ENCODE results near the gene ZBTB46.

The ZBTB46 gene

GRCh38 chr20:63860325-63861051, 29.4 kb upstream of the ZBTB46 start:
- Histone ChIP-seq H3K4me3 (ENCODE audit: low read depth in 1 of 2, low read length in 2 of 2) (no peak overlapping the region), H3K9ac (ENCODE audit: low read depth, low read length) (no peak overlapping the region), H3K27ac (ENCODE audit: low read length) (no peak overlapping the region), H3K36me3 (ENCODE audit: insufficient read depth, low read length) (peaks cover 24% of the 10 kb centered on the region), H3K9me3 (ENCODE audit: insufficient read depth, low read length, severe bottlenecking) (no peaks in the 10 kb centered on the region), H3K79me2 (ENCODE audit: insufficient read depth, low read length) (peaks cover 20% of the 10 kb centered on the region), H4K20me1 (ENCODE audit: insufficient read depth, low read length) (peaks cover 15% of the 10 kb centered on the region), H3K4me2 (ENCODE audit: insufficient read depth, low read length) (no peak overlapping the region), H2AFZ (ENCODE audit: low read depth, low read length) (no peak overlapping the region), H3K27me3 (ENCODE audit: insufficient read depth, low read length, poor library complexity) (no peaks in the 10 kb centered on the region), H3K4me1 (ENCODE audit: insufficient read depth, low read length) (peaks cover 28% of the 10 kb centered on the region)
- no peak for TF ChIP-seq CTCF (IDR thresholded peaks at IDR 0.05; ENCODE audit: borderline replicate concordance, extremely low read depth, low read length, poor library complexity, severe bottlenecking)
- ATAC-seq (ENCODE audit: insufficient read depth, low read depth) (no peak), DNase-seq (no peak)

GRCh38 chr20:63859166-63859699, 28.2 kb upstream of the ZBTB46 start:
- TF ChIP-seq CTCF (IDR thresholded peaks at IDR 0.05; ENCODE audit: borderline replicate concordance, extremely low read depth, low read length, poor library complexity, severe bottlenecking) (no peak), EZH2 (IDR thresholded peaks at IDR 0.05; ENCODE audit: borderline replicate concordance, low read depth, low read length, severe bottlenecking) (no peak)
- DNase-seq, result no peak
- peaks cover 14% of the 10 kb centered on the region for H4K20me1 ChIP-seq (ENCODE audit: insufficient read depth, low read length)
- peaks cover 25% of the 10 kb centered on the region for H3K4me1 ChIP-seq (ENCODE audit: insufficient read depth, low read length)
- H3K9me3 ChIP-seq (ENCODE audit: insufficient read depth, low read length, severe bottlenecking), result no peaks in the 10 kb centered on the region
- H3K36me3 ChIP-seq (ENCODE audit: insufficient read depth, low read length), result peaks cover 21% of the 10 kb centered on the region
- no peak overlapping the region for H3K4me2 ChIP-seq (ENCODE audit: insufficient read depth, low read length)
- H3K79me2 ChIP-seq (ENCODE audit: insufficient read depth, low read length), result peaks cover 10% of the 10 kb centered on the region
- H3K27me3 ChIP-seq (ENCODE audit: insufficient read depth, low read length, poor library complexity), result no peaks in the 10 kb centered on the region
- H3K9ac ChIP-seq (ENCODE audit: low read depth, low read length), result 0 out of 2 replicates have a peak overlapping the region, but pooled peaks have one; percentile 15
- no peak overlapping the region for H3K4me3 ChIP-seq (ENCODE audit: low read depth in 1 of 2, low read length in 2 of 2)
- no peak overlapping the region for H2AFZ ChIP-seq (ENCODE audit: low read depth, low read length)
- H3K27ac ChIP-seq (ENCODE audit: low read length), result no peak overlapping the region; the same call in 1 of the 2 replicates
- 0 out of 3 replicates have a peak, but pooled peaks have one; percentile 1 for ATAC-seq (ENCODE audit: insufficient read depth, low read depth)

- Histone ChIP-seq H3K4me3 (ENCODE audit: low read depth in 1 of 2, low read length in 2 of 2) (no peak overlapping the region), H3K9me3 (ENCODE audit: insufficient read depth, low read length, severe bottlenecking) (no peaks in the 10 kb centered on the region), H3K27ac (ENCODE audit: low read length) (no peak overlapping the region; the same call in 1 of the 2 replicates), H3K4me1 (ENCODE audit: insufficient read depth, low read length) (peaks cover 18% of the 10 kb centered on the region), H2AFZ (ENCODE audit: low read depth, low read length) (no peak overlapping the region), H3K79me2 (ENCODE audit: insufficient read depth, low read length) (peaks cover 6% of the 10 kb centered on the region), H3K4me2 (ENCODE audit: insufficient read depth, low read length) (no peak overlapping the region), H3K27me3 (ENCODE audit: insufficient read depth, low read length, poor library complexity) (no peaks in the 10 kb centered on the region), H3K9ac (ENCODE audit: low read depth, low read length) (0 out of 2 replicates have a peak overlapping the region, but pooled peaks have one; percentile 15), H4K20me1 (ENCODE audit: insufficient read depth, low read length) (peaks cover 14% of the 10 kb centered on the region), H3K36me3 (ENCODE audit: insufficient read depth, low read length) (peaks cover 21% of the 10 kb centered on the region)
- TF ChIP-seq CTCF (IDR thresholded peaks at IDR 0.05; ENCODE audit: borderline replicate concordance, extremely low read depth, low read length, poor library complexity, severe bottlenecking) (no peak), EZH2 (IDR thresholded peaks at IDR 0.05; ENCODE audit: borderline replicate concordance, low read depth, low read length, severe bottlenecking) (no peak)
- peak; percentile 29 for DNase-seq
- ATAC-seq (ENCODE audit: insufficient read depth, low read depth), result peak; percentile 39
These were observed 27.5 kb upstream of the ZBTB46 start for GRCh38 chr20:63858393-63859165.

Data from DND-41 (cell line).